PC-9 (cell line): ENCODE results near the gene UCN2. TPM values are rescaled to one million over a fixed set of nuclear protein-coding genes. Genes with fewer than 3 reads are reported as not detected.

Experiments
- BruUV-seq: library from RNA; stranded (reverse); fragments of 400-500 nt; replicated peaks from 2 replicates; lab custom pipeline; 2021; lab: Mats Ljungman, UMichigan
- CTCF ChIA-PET: fragments of 300-600 bp; sonication (Branson Sonifier 250); formaldehyde crosslinking; loops from one replicate; lab custom pipeline; 2022; ENCODE audit warnings: antibody characterized with exemption; lab: Charles Lee
- POLR2A ChIA-PET: fragments of 300-600 bp; sonication (Branson Sonifier 250); formaldehyde crosslinking; loops from one replicate; lab custom pipeline; 2022; ENCODE audit warnings: antibody characterized with exemption; ENCODE audit not compliant: unreplicated experiment; lab: Charles Lee
- DNase-seq, 2 experiments: peaks; one replicate each; pipeline versions ENCODE4 v3.0.0 to v3.0.0-alpha.2; 2015 to 2022; ENCODE audit warnings: mixed read lengths in 1 of 2
- H2AFZ ChIP-seq: fragments of 200-600 bp; sonication (generic); 2 replicates; pipeline ENCODE4 v1.8.1; 2017; ENCODE audit warnings: antibody characterized with exemption
- H3F3A ChIP-seq: fragments of 200-600 bp; sonication (generic); 2 replicates; pipeline ENCODE4 v1.8.1; 2017; ENCODE audit warnings: antibody characterized with exemption, mild to moderate bottlenecking, low read depth; ENCODE audit not compliant: insufficient read depth
- H3K27ac ChIP-seq: fragments of 200-600 bp; sonication (generic); 2 replicates; pipeline ENCODE4 v1.6.1; 2016; ENCODE audit warnings: mixed run types
- H3K27me3 ChIP-seq: fragments of 200-600 bp; sonication (generic); 2 replicates; pipeline ENCODE4 v1.6.1; 2016; ENCODE audit warnings: low read depth, mixed run types; ENCODE audit not compliant: insufficient read depth
- H3K36me3 ChIP-seq: fragments of 200-600 bp; sonication (generic); 2 replicates; pipeline ENCODE4 v1.6.1; 2016; ENCODE audit warnings: low read depth, mixed run types
- H3K4me1 ChIP-seq: fragments of 200-600 bp; sonication (generic); replicated peaks from 2 replicates; pipeline ENCODE4 v1.6.1; 2016; ENCODE audit warnings: mixed run types; ENCODE audit not compliant: insufficient read depth
- H3K4me2 ChIP-seq: fragments of 200-600 bp; sonication (generic); 2 replicates; pipeline ENCODE4 v1.6.1; 2017; ENCODE audit warnings: mixed run types
- H3K4me3 ChIP-seq: fragments of 200-600 bp; sonication (generic); 2 replicates; pipeline ENCODE4 v1.6.1; 2016; ENCODE audit warnings: mixed run types
- H3K79me2 ChIP-seq: fragments of 200-600 bp; sonication (generic); 2 replicates; pipeline ENCODE4 v1.6.1; 2017; ENCODE audit warnings: low read depth, mixed run types
- H3K9me2 ChIP-seq: fragments of 200-600 bp; sonication (generic); 2 replicates; pipeline ENCODE4 v1.8.1; 2017; ENCODE audit warnings: mild to moderate bottlenecking; ENCODE audit not compliant: insufficient read depth
- H3K9me3 ChIP-seq: fragments of 200-600 bp; sonication (generic); 2 replicates; pipeline ENCODE4 v1.8.1; 2016; ENCODE audit warnings: low read depth; ENCODE audit not compliant: insufficient read depth
- H4K20me1 ChIP-seq: fragments of 200-600 bp; sonication (generic); 2 replicates; pipeline ENCODE4 v1.8.1; 2017; ENCODE audit not compliant: insufficient read depth
- EZH2 ChIP-seq: fragments of 200-600 bp; sonication (generic); IDR thresholded peaks from 2 replicates; pipeline ENCODE4 v1.8.0; 2017; ENCODE audit warnings: antibody characterized with exemption, low read depth
- intact Hi-C: fragments of 100-400 bp; cut with micrococcal nuclease; formaldehyde crosslinking; loops from one replicate; pipeline ENCODE4 v1.10.0; 2022; ENCODE audit not compliant: unreplicated experiment
- total RNA-seq: library from RNA; stranded (reverse); gene quantifications from 2 replicates; pipeline ENCODE4 v1.2.3, GENCODE V29; 2021
- TF ChIP-seq, protein P1 (sequence below): fragments of 200-600 bp; sonication (generic); conservative IDR thresholded peaks from 2 replicates; pipeline ENCODE4 v1.6.1; 2017; ENCODE audit warnings: mixed run types, antibody characterized with exemption, mild to moderate bottlenecking, moderate library complexity

The UCN2 gene
- total RNA-seq, 1 experiment from 2014 or later, result 2.8 TPM

DNA sequence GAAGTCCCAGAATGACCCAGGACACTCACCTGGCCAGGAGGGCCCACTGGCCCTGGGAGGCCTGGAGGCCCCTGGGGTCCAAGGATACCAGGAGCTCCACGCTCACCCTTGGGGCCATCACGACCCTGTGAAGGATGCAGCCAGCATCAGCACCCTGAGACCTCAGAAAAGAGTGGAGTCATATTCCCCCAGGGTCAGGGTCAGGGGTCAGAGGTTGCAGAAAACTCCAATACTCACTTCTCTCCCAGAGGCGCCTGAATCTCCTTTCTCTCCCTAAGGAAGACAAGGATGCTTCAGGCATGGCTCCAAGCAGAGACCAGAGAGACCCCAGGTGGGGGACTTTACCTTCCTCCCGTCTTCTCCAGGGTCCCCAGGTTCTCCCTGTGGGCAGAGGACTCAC is 13.1 kb upstream of the UCN2 start:
- ChIA-PET POLR2A (no interaction called here), CTCF (no interaction called here)
- no peak for TF ChIP-seq EZH2
- TF ChIP-seq, protein P1, sequence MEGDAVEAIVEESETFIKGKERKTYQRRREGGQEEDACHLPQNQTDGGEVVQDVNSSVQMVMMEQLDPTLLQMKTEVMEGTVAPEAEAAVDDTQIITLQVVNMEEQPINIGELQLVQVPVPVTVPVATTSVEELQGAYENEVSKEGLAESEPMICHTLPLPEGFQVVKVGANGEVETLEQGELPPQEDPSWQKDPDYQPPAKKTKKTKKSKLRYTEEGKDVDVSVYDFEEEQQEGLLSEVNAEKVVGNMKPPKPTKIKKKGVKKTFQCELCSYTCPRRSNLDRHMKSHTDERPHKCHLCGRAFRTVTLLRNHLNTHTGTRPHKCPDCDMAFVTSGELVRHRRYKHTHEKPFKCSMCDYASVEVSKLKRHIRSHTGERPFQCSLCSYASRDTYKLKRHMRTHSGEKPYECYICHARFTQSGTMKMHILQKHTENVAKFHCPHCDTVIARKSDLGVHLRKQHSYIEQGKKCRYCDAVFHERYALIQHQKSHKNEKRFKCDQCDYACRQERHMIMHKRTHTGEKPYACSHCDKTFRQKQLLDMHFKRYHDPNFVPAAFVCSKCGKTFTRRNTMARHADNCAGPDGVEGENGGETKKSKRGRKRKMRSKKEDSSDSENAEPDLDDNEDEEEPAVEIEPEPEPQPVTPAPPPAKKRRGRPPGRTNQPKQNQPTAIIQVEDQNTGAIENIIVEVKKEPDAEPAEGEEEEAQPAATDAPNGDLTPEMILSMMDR, result no peak

DNA sequence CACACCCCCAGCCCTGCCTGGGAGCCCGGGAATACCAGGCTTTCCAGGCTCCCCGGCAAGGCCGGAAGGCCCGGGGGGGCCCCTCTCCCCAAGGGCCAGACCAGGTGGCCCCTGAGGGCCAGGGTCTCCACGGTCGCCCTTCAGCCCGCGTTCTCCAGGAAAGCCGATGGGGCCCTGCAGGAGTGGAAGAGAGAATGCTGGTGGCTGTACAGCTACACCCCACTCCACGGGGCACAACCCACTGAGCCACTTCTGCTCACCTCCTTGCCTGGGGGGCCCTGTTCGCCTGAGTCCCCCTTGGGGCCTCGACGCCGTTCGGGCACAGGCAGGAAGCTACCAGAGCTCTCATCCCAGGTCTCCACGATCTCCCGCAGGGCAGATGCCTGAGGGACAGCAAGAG is 11.8 kb upstream of the UCN2 start:
- H3K36me3 ChIP-seq, result no peaks in the 10 kb centered on the region
- no peak for DNase-seq
- POLR2A ChIA-PET, result no interaction called here
- no peak overlapping the region for H3K4me3 ChIP-seq
- TF ChIP-seq, protein P1, result no peak
- TF ChIP-seq EZH2, result no peak
- no peak overlapping the region for H3K27ac ChIP-seq
- no peak overlapping the region for H2AFZ ChIP-seq
- H4K20me1 ChIP-seq, result no peaks in the 10 kb centered on the region
- CTCF ChIA-PET, result no interaction called here
- no peaks in the 10 kb centered on the region for H3K4me1 ChIP-seq
- H3K79me2 ChIP-seq, result no peaks in the 10 kb centered on the region
- no peaks in the 10 kb centered on the region for H3K27me3 ChIP-seq
- H3K9me3 ChIP-seq, result no peaks in the 10 kb centered on the region
- no peaks in the 10 kb centered on the region for H3F3A ChIP-seq
- no peaks in the 10 kb centered on the region for H3K9me2 ChIP-seq
- H3K4me2 ChIP-seq, result no peak overlapping the region
- intact Hi-C loops, result no loop called here
- BruUV-seq, result no TSS peak

More for the DNA sequence above, 13.1 kb upstream of the UCN2 start:
- no peaks in the 10 kb centered on the region for H3K9me3 ChIP-seq
- H3F3A ChIP-seq, result no peaks in the 10 kb centered on the region
- no peak for DNase-seq
- no peak overlapping the region for H3K4me2 ChIP-seq
- H2AFZ ChIP-seq, result no peak overlapping the region
- BruUV-seq, result no TSS peak
- H3K4me3 ChIP-seq, result no peak overlapping the region
- H3K27me3 ChIP-seq, result no peaks in the 10 kb centered on the region
- H3K9me2 ChIP-seq, result no peaks in the 10 kb centered on the region
- intact Hi-C loops, result no loop called here
- no peaks in the 10 kb centered on the region for H4K20me1 ChIP-seq
- H3K79me2 ChIP-seq, result no peaks in the 10 kb centered on the region
- no peaks in the 10 kb centered on the region for H3K36me3 ChIP-seq
- no peak overlapping the region for H3K27ac ChIP-seq
- H3K4me1 ChIP-seq, result no peaks in the 10 kb centered on the region

DNA sequence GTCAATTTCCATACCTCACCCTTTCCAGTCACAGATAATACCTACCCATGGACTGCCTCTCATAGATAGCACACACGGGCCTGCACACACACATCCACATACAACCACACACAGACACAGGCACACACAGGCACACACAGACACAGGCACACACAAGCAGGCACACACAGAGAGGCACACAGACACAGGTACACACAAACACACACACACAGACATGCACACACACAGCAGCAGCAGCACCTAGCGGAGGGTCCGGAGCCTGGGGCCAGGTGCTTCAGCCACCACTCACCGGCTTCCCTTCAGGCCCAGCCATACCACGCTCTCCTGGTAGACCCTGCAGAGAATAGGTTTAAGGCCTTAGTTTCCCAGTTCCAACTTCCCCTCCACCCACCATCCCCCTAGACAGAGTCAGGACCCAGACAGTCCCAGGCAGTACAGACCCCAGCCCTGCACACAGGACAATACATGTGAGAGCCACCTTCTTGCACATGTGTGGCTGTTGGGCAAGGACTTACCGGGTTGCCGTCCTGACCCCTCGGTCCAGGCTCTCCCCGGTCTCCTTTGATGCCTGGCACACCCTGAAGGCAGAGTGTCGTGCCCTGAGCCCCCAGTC is 10.5 kb upstream of the UCN2 start:
- Histone ChIP-seq H3K9me3 (no peaks in the 10 kb centered on the region), H3K4me3 (no peak overlapping the region), H3K27ac (no peak overlapping the region), H3K79me2 (no peaks in the 10 kb centered on the region), H3K27me3 (no peaks in the 10 kb centered on the region), H3F3A (no peaks in the 10 kb centered on the region), H3K4me2 (no peak overlapping the region), H3K36me3 (no peaks in the 10 kb centered on the region), H2AFZ (no peak overlapping the region), H4K20me1 (no peaks in the 10 kb centered on the region), H3K9me2 (no peaks in the 10 kb centered on the region), H3K4me1 (no peaks in the 10 kb centered on the region)
- intact Hi-C loops, result no loop called here
- ChIA-PET POLR2A (no interaction called here), CTCF (no interaction called here)
- TF ChIP-seq, protein P1, result no peak
- TF ChIP-seq EZH2, result no peak
- no TSS peak for BruUV-seq
- DNase-seq, result no peak
